ENCODE measurements around the gene ZNF497.

Gene ZNF497

GRCh38 chr19:58368561-58369360 lies 6.2 kb upstream of the ZNF497 start:
- H2AFZ ChIP-seq (ENCODE audit: low read depth), result no peak overlapping the region

GRCh38 chr19:58367698-58368454 lies 5.3 kb upstream of the ZNF497 start:
- H3K9ac ChIP-seq, result no peak overlapping the region
- H3K27ac ChIP-seq, result no peak overlapping the region
- no peak overlapping the region for H3K4me2 ChIP-seq
- H4K20me1 ChIP-seq (ENCODE audit: insufficient read depth), result no peaks in the 10 kb centered on the region
- H3K4me3 ChIP-seq (IDR thresholded peaks at IDR 0.05; ENCODE audit: insufficient read depth, low read depth, low read length), result no peak overlapping the region
- no peak overlapping the region for H2AFZ ChIP-seq (ENCODE audit: low read depth)
- no peaks in the 10 kb centered on the region for H3K4me1 ChIP-seq (ENCODE audit: low read depth, poor library complexity, severe bottlenecking)
- H3K79me2 ChIP-seq (ENCODE audit: insufficient read depth, low read depth), result no peaks in the 10 kb centered on the region
- TF ChIP-seq CTCF (conservative IDR thresholded peaks at IDR 0.05; ENCODE audit: low read depth, low read length), result no peak
- no peaks in the 10 kb centered on the region for H3K36me3 ChIP-seq (ENCODE audit: insufficient read depth)
- no peaks in the 10 kb centered on the region; the same call in 1 of the 2 replicates for H3K27me3 ChIP-seq (ENCODE audit: insufficient read depth, low read depth)

More at GRCh38 chr19:58368561-58369360, 6.2 kb upstream of the ZNF497 start:
- H3K4me3 ChIP-seq (IDR thresholded peaks at IDR 0.05; ENCODE audit: insufficient read depth, low read depth, low read length), result no peak overlapping the region
- no peaks in the 10 kb centered on the region; the same call in 1 of the 2 replicates for H3K27me3 ChIP-seq (ENCODE audit: insufficient read depth, low read depth)
- H4K20me1 ChIP-seq (ENCODE audit: insufficient read depth), result no peaks in the 10 kb centered on the region
- H3K9ac ChIP-seq, result no peak overlapping the region
- no peaks in the 10 kb centered on the region for H3K4me1 ChIP-seq (ENCODE audit: low read depth, poor library complexity, severe bottlenecking)
- no peak for TF ChIP-seq CTCF (conservative IDR thresholded peaks at IDR 0.05; ENCODE audit: low read depth, low read length)
- H3K79me2 ChIP-seq (ENCODE audit: insufficient read depth, low read depth), result no peaks in the 10 kb centered on the region
- H3K4me2 ChIP-seq, result no peak overlapping the region
- H3K36me3 ChIP-seq (ENCODE audit: insufficient read depth), result no peaks in the 10 kb centered on the region
- no peak overlapping the region for H3K27ac ChIP-seq

DNA sequence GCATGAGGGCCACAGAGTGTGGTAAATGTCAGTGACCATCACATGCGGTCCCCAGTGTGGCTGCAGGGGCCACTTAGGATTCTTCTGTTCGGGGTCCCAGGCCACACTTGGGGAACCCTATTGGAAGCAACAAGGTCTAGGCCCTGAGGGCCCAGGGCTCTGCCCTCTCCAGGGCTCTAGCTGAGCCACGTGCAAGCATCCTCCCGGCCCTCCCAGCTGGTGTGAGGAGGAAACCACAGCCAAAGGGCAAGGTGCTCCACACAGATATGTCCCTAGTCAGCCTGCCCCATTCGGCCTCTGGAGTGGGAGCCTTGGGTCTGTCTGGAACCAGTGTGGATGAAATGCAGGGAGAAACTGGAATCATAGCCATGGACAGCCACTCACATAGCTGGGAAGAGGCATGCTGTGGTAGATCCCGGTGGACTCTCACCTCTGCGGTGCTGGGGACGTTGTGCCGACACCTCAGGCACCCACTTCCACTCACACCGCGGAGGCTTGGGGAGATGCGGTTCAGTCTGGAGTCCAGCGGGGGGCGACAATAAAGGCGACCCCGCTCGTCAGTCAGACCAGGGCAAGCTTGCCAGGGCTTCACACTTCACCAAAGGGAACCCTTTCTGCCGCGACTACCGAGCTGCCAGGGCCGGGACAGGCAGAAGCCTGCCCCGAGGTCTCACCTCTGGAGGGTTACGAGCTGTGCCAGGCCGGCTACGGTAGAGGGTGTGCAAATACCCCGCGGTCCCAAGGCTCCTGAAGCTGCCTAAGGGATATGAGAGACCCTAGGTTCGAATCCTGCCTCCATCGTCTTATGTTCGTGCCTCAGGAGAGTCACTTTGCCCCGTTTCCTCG lies 4.3 kb upstream of the ZNF497 start:
- Histone ChIP-seq H3K4me3 (IDR thresholded peaks at IDR 0.05; ENCODE audit: insufficient read depth, low read depth, low read length) (no peak overlapping the region), H4K20me1 (ENCODE audit: insufficient read depth) (no peaks in the 10 kb centered on the region), H3K79me2 (ENCODE audit: insufficient read depth, low read depth) (no peaks in the 10 kb centered on the region), H3K27me3 (ENCODE audit: insufficient read depth, low read depth) (no peaks in the 10 kb centered on the region; the same call in 1 of the 2 replicates), H3K36me3 (ENCODE audit: insufficient read depth) (no peaks in the 10 kb centered on the region), H3K4me2 (no peak overlapping the region), H2AFZ (ENCODE audit: low read depth) (no peak overlapping the region), H3K9ac (no peak overlapping the region), H3K4me1 (ENCODE audit: low read depth, poor library complexity, severe bottlenecking) (no peaks in the 10 kb centered on the region), H3K27ac (no peak overlapping the region)
- no peak for TF ChIP-seq CTCF (conservative IDR thresholded peaks at IDR 0.05; ENCODE audit: low read depth, low read length)

GRCh38 chr19:58364146-58364545 lies 1.6 kb upstream of the ZNF497 start:
- no peak overlapping the region for H3K4me3 ChIP-seq (IDR thresholded peaks at IDR 0.05; ENCODE audit: insufficient read depth, low read depth, low read length)
- no peak overlapping the region for H2AFZ ChIP-seq (ENCODE audit: low read depth)
- no peaks in the 10 kb centered on the region for H3K79me2 ChIP-seq (ENCODE audit: insufficient read depth, low read depth)
- no peak overlapping the region for H3K4me2 ChIP-seq
- H3K9ac ChIP-seq, result no peak overlapping the region
- TF ChIP-seq CTCF (conservative IDR thresholded peaks at IDR 0.05; ENCODE audit: low read depth, low read length), result no peak
- H3K27me3 ChIP-seq (ENCODE audit: insufficient read depth, low read depth), result no peaks in the 10 kb centered on the region
- no peaks in the 10 kb centered on the region for H3K4me1 ChIP-seq (ENCODE audit: low read depth, poor library complexity, severe bottlenecking)
- no peaks in the 10 kb centered on the region for H4K20me1 ChIP-seq (ENCODE audit: insufficient read depth)
- H3K36me3 ChIP-seq (ENCODE audit: insufficient read depth), result no peaks in the 10 kb centered on the region
- H3K27ac ChIP-seq, result no peak overlapping the region
